SU-DHL-6 (cell line): Measurements from ENCODE around the gene MRPL54.

ENCODE experiments used
- EZH2phosphoT487 ChIP-seq: fragments of 200-600 bp; sonication (generic), shearing (Covaris generic); conservative IDR thresholded peaks from 2 replicates; pipeline ENCODE4 v1.6.1; 2018; ENCODE audit warnings: mild to moderate bottlenecking, antibody characterized with exemption, low read length, moderate library complexity, mixed read lengths
- TF ChIP-seq, protein P1 (sequence below): fragments of 200-600 bp; sonication (generic); IDR thresholded peaks from one replicate; pipeline ENCODE4 v1.5.1; 2017; ENCODE audit warnings: antibody characterized with exemption, mild to moderate bottlenecking, low read length, moderate library complexity; ENCODE audit not compliant: insufficient read depth, poor library complexity, severe bottlenecking

DNA sequence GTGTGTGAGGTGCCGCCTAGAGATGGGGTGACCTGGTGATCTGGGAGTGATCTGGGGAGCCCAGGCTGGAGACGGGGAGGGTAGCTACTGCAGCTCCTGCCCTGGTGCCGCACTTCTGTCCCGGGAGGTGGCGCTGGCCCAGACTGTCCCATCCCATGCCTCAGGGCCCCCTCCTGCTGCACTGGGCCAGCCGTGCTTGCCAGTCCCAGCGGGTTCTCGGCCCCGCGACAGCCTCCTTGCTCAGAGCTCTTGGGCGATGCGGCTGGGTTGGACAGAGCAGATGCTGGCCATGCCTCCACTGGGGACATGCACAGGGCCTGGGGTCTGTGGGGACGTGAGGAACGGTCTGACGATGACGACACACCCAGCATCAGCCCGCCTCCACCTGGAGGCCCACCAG is 7.0 kb downstream of the MRPL54 start:
- TF ChIP-seq, protein P1, sequence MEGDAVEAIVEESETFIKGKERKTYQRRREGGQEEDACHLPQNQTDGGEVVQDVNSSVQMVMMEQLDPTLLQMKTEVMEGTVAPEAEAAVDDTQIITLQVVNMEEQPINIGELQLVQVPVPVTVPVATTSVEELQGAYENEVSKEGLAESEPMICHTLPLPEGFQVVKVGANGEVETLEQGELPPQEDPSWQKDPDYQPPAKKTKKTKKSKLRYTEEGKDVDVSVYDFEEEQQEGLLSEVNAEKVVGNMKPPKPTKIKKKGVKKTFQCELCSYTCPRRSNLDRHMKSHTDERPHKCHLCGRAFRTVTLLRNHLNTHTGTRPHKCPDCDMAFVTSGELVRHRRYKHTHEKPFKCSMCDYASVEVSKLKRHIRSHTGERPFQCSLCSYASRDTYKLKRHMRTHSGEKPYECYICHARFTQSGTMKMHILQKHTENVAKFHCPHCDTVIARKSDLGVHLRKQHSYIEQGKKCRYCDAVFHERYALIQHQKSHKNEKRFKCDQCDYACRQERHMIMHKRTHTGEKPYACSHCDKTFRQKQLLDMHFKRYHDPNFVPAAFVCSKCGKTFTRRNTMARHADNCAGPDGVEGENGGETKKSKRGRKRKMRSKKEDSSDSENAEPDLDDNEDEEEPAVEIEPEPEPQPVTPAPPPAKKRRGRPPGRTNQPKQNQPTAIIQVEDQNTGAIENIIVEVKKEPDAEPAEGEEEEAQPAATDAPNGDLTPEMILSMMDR = no peak
- no peak for TF ChIP-seq EZH2phosphoT487
